ENCODE measurements around the gene HSD17B1.
"Not testable (repeated sequence)": the region's sequence is repeated elsewhere in the genome, so short reads cannot be mapped to it uniquely, and the experiment has no call there.

HSD17B1 gene

GRCh38 chr17:42552736-42553135 lies at the start of gene HSD17B1:
Gene HSD17B1, plus strand, starts transcription at chr17:42552923. Its CDS starts 11 bp downstream, at chr17:42552934.
- H3K4me1 ChIP-seq (ENCODE audit: insufficient read depth, low read length, poor library complexity, severe bottlenecking) = peaks cover 11% of the 10 kb centered on the region
- H3K79me2 ChIP-seq (ENCODE audit: insufficient read depth, low read length) = peaks cover 29% of the 10 kb centered on the region
- H3K9ac ChIP-seq (ENCODE audit: low read depth, low read length, poor library complexity, severe bottlenecking) = peak within 1 kb of the TSS; percentile 88
- H3F3A ChIP-seq (ENCODE audit: low read depth); H2AFZ ChIP-seq (ENCODE audit: low read length); H3K36me3 ChIP-seq (ENCODE audit: insufficient read depth, low read length); H3K27me3 ChIP-seq (ENCODE audit: insufficient read depth, low read length, poor library complexity, severe bottlenecking); H3K9me3 ChIP-seq (ENCODE audit: insufficient read depth, low read depth, low read length); H3K9me2 ChIP-seq (replicated peaks; ENCODE audit: low read depth, low read length): not testable (repeated sequence)
- H3K4me2 ChIP-seq (ENCODE audit: low read depth, low read length, poor library complexity, severe bottlenecking) = peak within 1 kb of the TSS; percentile 87
- H3K4me3 ChIP-seq (ENCODE audit: low read length, poor library complexity, severe bottlenecking) = peak within 1 kb of the TSS; percentile 98
- H4K20me1 ChIP-seq (ENCODE audit: insufficient read depth, low read length, poor library complexity, severe bottlenecking) = peaks cover 11% of the 10 kb centered on the region

GRCh38 chr17:42502926-42503325 lies 49.8 kb upstream of the HSD17B1 start:
- H3K9me2 ChIP-seq (replicated peaks; ENCODE audit: low read depth, low read length) = no peaks in the 10 kb centered on the region
- H3K27me3 ChIP-seq (ENCODE audit: insufficient read depth, low read length, poor library complexity, severe bottlenecking) = no peaks in the 10 kb centered on the region
- no peak overlapping the region for H2AFZ ChIP-seq (ENCODE audit: low read length)
- TF ChIP-seq CTCF (conservative IDR thresholded peaks at IDR 0.05; ENCODE audit: low read length) (no peak), EZH2phosphoT487 (IDR thresholded peaks at IDR 0.05; ENCODE audit: borderline replicate concordance) (no peak)
- no peak overlapping the region for H3K4me2 ChIP-seq (ENCODE audit: low read depth, low read length, poor library complexity, severe bottlenecking)
- H4K20me1 ChIP-seq (ENCODE audit: insufficient read depth, low read length, poor library complexity, severe bottlenecking) = no peaks in the 10 kb centered on the region
- H3K79me2 ChIP-seq (ENCODE audit: insufficient read depth, low read length) = no peaks in the 10 kb centered on the region
- no peaks in the 10 kb centered on the region for H3K4me1 ChIP-seq (ENCODE audit: insufficient read depth, low read length, poor library complexity, severe bottlenecking)
- no peaks in the 10 kb centered on the region for H3K9me3 ChIP-seq (ENCODE audit: insufficient read depth, low read depth, low read length)
- H3K9ac ChIP-seq (ENCODE audit: low read depth, low read length, poor library complexity, severe bottlenecking) = no peak overlapping the region
- no peaks in the 10 kb centered on the region for H3K36me3 ChIP-seq (ENCODE audit: insufficient read depth, low read length)
- H3F3A ChIP-seq (ENCODE audit: low read depth) = no peaks in the 10 kb centered on the region
- H3K4me3 ChIP-seq (ENCODE audit: low read length, poor library complexity, severe bottlenecking) = no peak overlapping the region

DNA sequence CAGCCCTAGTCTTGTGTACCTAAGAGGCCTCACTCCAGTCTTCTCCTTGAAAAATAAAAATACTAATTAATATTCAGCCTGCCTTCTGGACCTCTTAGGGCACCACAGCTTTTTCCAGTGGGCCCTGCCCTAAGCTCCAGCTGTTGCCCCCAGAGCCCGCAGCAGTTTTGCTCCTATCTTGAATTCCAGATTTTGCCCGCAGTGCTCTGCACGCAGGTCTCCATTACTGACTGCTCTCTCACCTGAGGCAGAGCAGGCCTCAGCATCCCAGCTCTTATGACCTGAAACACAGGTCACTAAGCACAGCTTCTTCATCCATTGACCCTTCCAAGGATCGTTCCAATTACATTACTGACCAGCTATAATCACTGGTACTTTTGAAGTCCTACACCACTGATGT lies 45.1 kb upstream of the HSD17B1 start:
- Histone ChIP-seq H3K27me3 (ENCODE audit: insufficient read depth, low read length, poor library complexity, severe bottlenecking) (no peaks in the 10 kb centered on the region), H4K20me1 (ENCODE audit: insufficient read depth, low read length, poor library complexity, severe bottlenecking) (no peaks in the 10 kb centered on the region), H3K4me2 (ENCODE audit: low read depth, low read length, poor library complexity, severe bottlenecking) (no peak overlapping the region), H3K36me3 (ENCODE audit: insufficient read depth, low read length) (no peaks in the 10 kb centered on the region), H3F3A (ENCODE audit: low read depth) (no peaks in the 10 kb centered on the region), H3K4me1 (ENCODE audit: insufficient read depth, low read length, poor library complexity, severe bottlenecking) (peaks cover 13% of the 10 kb centered on the region), H3K9me2 (replicated peaks; ENCODE audit: low read depth, low read length) (no peaks in the 10 kb centered on the region), H2AFZ (ENCODE audit: low read length) (no peak overlapping the region), H3K9me3 (ENCODE audit: insufficient read depth, low read depth, low read length) (no peaks in the 10 kb centered on the region), H3K4me3 (ENCODE audit: low read length, poor library complexity, severe bottlenecking) (no peak overlapping the region), H3K79me2 (ENCODE audit: insufficient read depth, low read length) (no peaks in the 10 kb centered on the region), H3K9ac (ENCODE audit: low read depth, low read length, poor library complexity, severe bottlenecking) (no peak overlapping the region)
- TF ChIP-seq EZH2phosphoT487 (IDR thresholded peaks at IDR 0.05; ENCODE audit: borderline replicate concordance) (no peak), CTCF (conservative IDR thresholded peaks at IDR 0.05; ENCODE audit: low read length) (no peak)

GRCh38 chr17:42508426-42509165 lies 44.1 kb upstream of the HSD17B1 start:
- peak overlapping the region; percentile 36 for H3K4me2 ChIP-seq (ENCODE audit: low read depth, low read length, poor library complexity, severe bottlenecking)
- H3K79me2 ChIP-seq (ENCODE audit: insufficient read depth, low read length) = no peaks in the 10 kb centered on the region
- H3K9me3 ChIP-seq (ENCODE audit: insufficient read depth, low read depth, low read length) = no peaks in the 10 kb centered on the region
- TF ChIP-seq EZH2phosphoT487 (IDR thresholded peaks at IDR 0.05; ENCODE audit: borderline replicate concordance) = no peak
- peaks cover 13% of the 10 kb centered on the region for H3K4me1 ChIP-seq (ENCODE audit: insufficient read depth, low read length, poor library complexity, severe bottlenecking)
- H3K9ac ChIP-seq (ENCODE audit: low read depth, low read length, poor library complexity, severe bottlenecking) = peak overlapping the region; percentile 4
- no peaks in the 10 kb centered on the region for H3F3A ChIP-seq (ENCODE audit: low read depth)
- H4K20me1 ChIP-seq (ENCODE audit: insufficient read depth, low read length, poor library complexity, severe bottlenecking) = no peaks in the 10 kb centered on the region
- no peaks in the 10 kb centered on the region for H3K36me3 ChIP-seq (ENCODE audit: insufficient read depth, low read length)
- no peaks in the 10 kb centered on the region for H3K27me3 ChIP-seq (ENCODE audit: insufficient read depth, low read length, poor library complexity, severe bottlenecking)
- no peak overlapping the region for H2AFZ ChIP-seq (ENCODE audit: low read length)
- H3K9me2 ChIP-seq (replicated peaks; ENCODE audit: low read depth, low read length) = no peaks in the 10 kb centered on the region
- no peak overlapping the region for H3K4me3 ChIP-seq (ENCODE audit: low read length, poor library complexity, severe bottlenecking)
